Endothelial cell (in vitro differentiated cells): ENCODE measurements around the gene LDLRAD2. TPM values are rescaled to one million over a fixed set of nuclear protein-coding genes. Genes with fewer than 3 reads are reported as not detected.

Experiments used
- DNase-seq: peaks from one replicate; pipeline ENCODE4 v3.0.0; 2021; ENCODE audit warnings: low spot score
- H3K27ac Mint-ChIP-seq: one replicate; pipeline ENCODE4 v1.8.0; 2021; ENCODE audit warnings: mixed read lengths, inconsistent platforms; ENCODE audit not compliant: unreplicated experiment
- H3K27me3 Mint-ChIP-seq: one replicate; pipeline ENCODE4 v1.8.0; 2021; ENCODE audit warnings: mild to moderate bottlenecking, moderate library complexity, mixed read lengths, inconsistent platforms; ENCODE audit not compliant: unreplicated experiment
- H3K36me3 Mint-ChIP-seq: one replicate; pipeline ENCODE4 v1.8.0; 2021; ENCODE audit warnings: mild to moderate bottlenecking, low read depth, mixed read lengths, inconsistent platforms; ENCODE audit not compliant: unreplicated experiment
- H3K4me1 Mint-ChIP-seq: one replicate; pipeline ENCODE4 v1.8.0; 2021; ENCODE audit warnings: mild to moderate bottlenecking, mixed read lengths, inconsistent platforms; ENCODE audit not compliant: unreplicated experiment
- H3K4me3 Mint-ChIP-seq: one replicate; pipeline ENCODE4 v1.8.0; 2021; ENCODE audit warnings: mild to moderate bottlenecking, mixed read lengths, inconsistent platforms; ENCODE audit not compliant: unreplicated experiment
- H3K9me3 Mint-ChIP-seq: one replicate; pipeline ENCODE4 v1.8.0; 2021; ENCODE audit warnings: mixed read lengths, inconsistent platforms; ENCODE audit not compliant: unreplicated experiment
- CTCF ChIP-seq: fragments of 200-600 bp; sonication (generic); IDR thresholded peaks from one replicate; pipeline ENCODE4 v1.5.0; 2021; ENCODE audit warnings: antibody characterized with exemption; ENCODE audit not compliant: unreplicated experiment
- total RNA-seq: library from RNA; stranded (reverse); fragmentation: NEBNext Ultra II Directional; extraction: Animal tissue kit (Norgen Biotek cat#: 25700); gene quantifications from one replicate; pipeline ENCODE4 v1.2.1, GENCODE V29; 2021; ENCODE audit not compliant: unreplicated experiment

Gene LDLRAD2
- total RNA-seq, 1 donor from 2014 or later: 1.3 TPM

- H3K27ac Mint-ChIP-seq: no peak overlapping the region
- DNase-seq: no peak
Measured at GRCh38 chr1:21836729-21837128, 24.7 kb downstream of the LDLRAD2 start.

GRCh38 chr1:21837476-21837875 lies 25.4 kb downstream of the LDLRAD2 start:
- DNase-seq: no peak
- Mint-ChIP-seq H3K36me3 (peaks cover 56% of the 10 kb centered on the region), H3K27ac (peak overlapping the region; percentile 42), H3K4me3 (no peak overlapping the region), H3K4me1 (no peaks in the 10 kb centered on the region), H3K27me3 (peaks cover 38% of the 10 kb centered on the region), H3K9me3 (no peaks in the 10 kb centered on the region)
- TF ChIP-seq CTCF: no peak

More at GRCh38 chr1:21836729-21837128, 24.7 kb downstream of the LDLRAD2 start:
- Mint-ChIP-seq H3K4me3 (no peak overlapping the region), H3K36me3 (peaks cover 63% of the 10 kb centered on the region), H3K9me3 (no peaks in the 10 kb centered on the region), H3K27me3 (peaks cover 41% of the 10 kb centered on the region), H3K4me1 (no peaks in the 10 kb centered on the region)
- TF ChIP-seq CTCF: no peak

- Mint-ChIP-seq H3K4me3 (peak overlapping the region; percentile 51), H3K27me3 (peaks cover 43% of the 10 kb centered on the region), H3K4me1 (no peaks in the 10 kb centered on the region), H3K9me3 (no peaks in the 10 kb centered on the region), H3K27ac (no peak overlapping the region), H3K36me3 (peaks cover 54% of the 10 kb centered on the region)
- no peak for DNase-seq
- TF ChIP-seq CTCF: no peak
Measured at GRCh38 chr1:21838359-21839157, 26.5 kb downstream of the LDLRAD2 start.

- no peak overlapping the region for H3K27ac Mint-ChIP-seq
- H3K4me1 Mint-ChIP-seq: no peaks in the 10 kb centered on the region
- H3K27me3 Mint-ChIP-seq: peaks cover 44% of the 10 kb centered on the region
- no peak for DNase-seq
- H3K4me3 Mint-ChIP-seq: peak overlapping the region; percentile 51
- TF ChIP-seq CTCF: no peak
- H3K9me3 Mint-ChIP-seq: no peaks in the 10 kb centered on the region
- peaks cover 52% of the 10 kb centered on the region for H3K36me3 Mint-ChIP-seq
Measured at GRCh38 chr1:21839337-21840037, 27.4 kb downstream of the LDLRAD2 start.

- Mint-ChIP-seq H3K36me3 (peaks cover 45% of the 10 kb centered on the region), H3K9me3 (no peaks in the 10 kb centered on the region), H3K27me3 (peaks cover 34% of the 10 kb centered on the region), H3K27ac (no peak overlapping the region), H3K4me3 (peak overlapping the region; percentile 72), H3K4me1 (no peaks in the 10 kb centered on the region)
- no peak for TF ChIP-seq CTCF
- no peak for DNase-seq
Measured at GRCh38 chr1:21840981-21841380, 28.9 kb downstream of the LDLRAD2 start.
